A549 (cell line): ENCODE results near the gene PROCA1. TPM values are rescaled to one million over a fixed set of nuclear protein-coding genes. Genes with fewer than 3 reads are reported as not detected.

Experiments used
- ATAC-seq, 2 experiments: fragments of 200-7000 bp in 1 of 2; fragments of >200 bp in 1 of 2; cut with Nextera tagmentation in 1 of 2; cut with Tn5 transposase in 1 of 2; 3 replicates each; pipeline versions ENCODE4 v1.8.0 to v1.9.1; 2018 to 2020; ENCODE audit warnings: mild to moderate bottlenecking in 1 of 2, moderate library complexity in 1 of 2
- CTCF ChIA-PET: fragments of 300-600 bp; sonication (Branson Sonifier 250); formaldehyde crosslinking; extraction: SDS; loops from one replicate; lab custom pipeline; 2021; ENCODE audit warnings: antibody characterized with exemption, inconsistent platforms; lab: Yijun Ruan, JAX
- POLR2A ChIA-PET: fragments of 350-600 bp; formaldehyde crosslinking; extraction: SDS; loops from one replicate; lab custom pipeline; 2021; ENCODE audit warnings: antibody characterized with exemption, inconsistent platforms; lab: Yijun Ruan, JAX
- DNase-seq, 2 experiments: peaks; one replicate each; pipeline versions ENCODE4 v3.0.0 to v3.0.0-alpha.2; 2011 to 2016; ENCODE audit warnings: low read depth in 1 of 2, low spot score in 1 of 2
- FAIRE-seq: peaks from 2 replicates; lab custom pipeline; 2011; peaks lifted over from hg19 to GRCh38; lab: Jason Lieb, UNC
- H3K27ac ChIP-seq, 2 experiments: fragments of >200 bp; sonication (Bioruptor Twin); formaldehyde crosslinking; 3 replicates each; pipeline ENCODE4 v1.5.1; 2016 to 2017
- H3K4me1 ChIP-seq: fragments of >200 bp; sonication (Bioruptor Twin); formaldehyde crosslinking; 3 replicates; pipeline ENCODE4 v1.6.1; 2016
- H3K4me2 ChIP-seq: fragments of >200 bp; sonication (Bioruptor Twin); formaldehyde crosslinking; 3 replicates; pipeline ENCODE4 v1.6.1; 2016
- H3K4me3 ChIP-seq: fragments of >200 bp; sonication (Bioruptor Twin); formaldehyde crosslinking; 3 replicates; pipeline ENCODE4 v1.5.1; 2016
- H3K9me3 ChIP-seq: fragments of >200 bp; sonication (Bioruptor Twin); formaldehyde crosslinking; 3 replicates; pipeline ENCODE4 v1.6.1; 2016
- BCL3 ChIP-seq: fragments of >200 bp; sonication (Bioruptor Twin); formaldehyde crosslinking; IDR thresholded peaks from 3 replicates; pipeline ENCODE4 v1.6.1; 2016
- CHD2 ChIP-seq: fragments of 150-350 bp; IDR thresholded peaks from 2 replicates; pipeline ENCODE4 v1.6.1; 2014; ENCODE audit warnings: low read length; ENCODE audit not compliant: partially characterized antibody
- EHF ChIP-seq: fragments of 250-450 bp; sonication (Bioruptor Pico); IDR thresholded peaks from 2 replicates; pipeline ENCODE4 v1.5.0; 2020; ENCODE audit warnings: mild to moderate bottlenecking
- EP300 ChIP-seq, 2 experiments: fragments of >200 bp; sonication (Bioruptor Twin); formaldehyde crosslinking; IDR thresholded peaks; 2 replicates in 1 of 2; 3 replicates in 1 of 2; pipeline ENCODE4 v1.6.1; 2016 to 2017
- FOSB ChIP-seq: fragments of 250-450 bp; sonication (Bioruptor Pico); IDR thresholded peaks from 2 replicates; pipeline ENCODE4 v1.5.0; 2020; ENCODE audit warnings: mild to moderate bottlenecking, moderate library complexity
- HEYL ChIP-seq: fragments of 250-450 bp; sonication (Bioruptor Pico); IDR thresholded peaks from 2 replicates; pipeline ENCODE4 v1.8.0; 2021; ENCODE audit warnings: mild to moderate bottlenecking, moderate library complexity
- HMGXB4 ChIP-seq: fragments of 250-450 bp; sonication (Bioruptor Pico); IDR thresholded peaks from 2 replicates; pipeline ENCODE4 v1.5.0; 2021; ENCODE audit warnings: mild to moderate bottlenecking, moderate library complexity, borderline replicate concordance
- HOXB5 ChIP-seq: fragments of 250-450 bp; sonication (Bioruptor Pico); IDR thresholded peaks from 2 replicates; pipeline ENCODE4 v1.5.0; 2020; ENCODE audit warnings: mild to moderate bottlenecking, moderate library complexity
- KDM1A ChIP-seq: fragments of 200-600 bp; sonication (generic); IDR thresholded peaks from 2 replicates; pipeline ENCODE4 v1.6.1; 2016; ENCODE audit warnings: low read depth, mild to moderate bottlenecking
- KDM5A ChIP-seq: fragments of 200-600 bp; sonication (generic); IDR thresholded peaks from 2 replicates; pipeline ENCODE4 v1.6.1; 2016; ENCODE audit warnings: antibody characterized with exemption, mild to moderate bottlenecking
- MAZ ChIP-seq: fragments of 150-350 bp; IDR thresholded peaks from 2 replicates; pipeline ENCODE4 v1.6.1; 2014; ENCODE audit warnings: antibody characterized with exemption, low read depth, low read length, borderline replicate concordance
- NFE2L2 ChIP-seq: fragments of 150-350 bp; conservative IDR thresholded peaks from 2 replicates; pipeline ENCODE4 v1.6.1; 2014; ENCODE audit warnings: low read length
- NPAS2 ChIP-seq: fragments of 250-450 bp; sonication (Bioruptor Pico); IDR thresholded peaks from 2 replicates; pipeline ENCODE4 v1.8.0; 2022; ENCODE audit warnings: mild to moderate bottlenecking, moderate library complexity, borderline replicate concordance
- PHF8 ChIP-seq: fragments of 200-600 bp; sonication (generic); IDR thresholded peaks from 2 replicates; pipeline ENCODE4 v1.6.1; 2016; ENCODE audit warnings: low read depth, mild to moderate bottlenecking, antibody characterized with exemption, moderate library complexity, borderline replicate concordance
- POLR2A ChIP-seq: IDR thresholded peaks from 2 replicates; pipeline ENCODE4 v1.6.1; 2012; ENCODE audit warnings: mild to moderate bottlenecking, low read length
- RARB ChIP-seq: fragments of 250-450 bp; sonication (Bioruptor Pico); IDR thresholded peaks from 2 replicates; pipeline ENCODE4 v1.8.0; 2021; ENCODE audit warnings: mild to moderate bottlenecking, moderate library complexity
- RCOR1 ChIP-seq: fragments of 150-350 bp; IDR thresholded peaks from 2 replicates; pipeline ENCODE4 v1.6.1; 2014; ENCODE audit warnings: antibody characterized with exemption, low read length, low read depth
- TFCP2L1 ChIP-seq: fragments of 250-450 bp; sonication (Bioruptor Pico); IDR thresholded peaks from 2 replicates; pipeline ENCODE4 v1.5.0; 2021; ENCODE audit warnings: mild to moderate bottlenecking
- TP53 ChIP-seq: fragments of 250-450 bp; sonication (Bioruptor Pico); IDR thresholded peaks from 2 replicates; pipeline ENCODE4 v1.5.0; 2021; ENCODE audit warnings: mild to moderate bottlenecking, moderate library complexity
- USF2 ChIP-seq: fragments of 450-650 bp; IDR thresholded peaks from 2 replicates; pipeline ENCODE4 v1.6.1; 2014; ENCODE audit warnings: antibody characterized with exemption
- WGBS: methylation state at CpG from one replicate; pipeline ENCODE4 v1.1.6; 2017; ENCODE audit errors: missing lambda C conversion rate; 5-methylcytosine and 5-hydroxymethylcytosine counted together
- polyA plus RNA-seq, 4 experiments: library from polyadenylated mRNA; depleted of rRNA in 3 of 4; stranded (reverse); fragments of >200 nt; fragmentation: RNase III in 1 of 4; extraction: RNeasy Plus Mini Kit Qiagen cat#74134 plus additional on column Dnase treatment in 1 of 4; gene quantifications; 2 replicates in 3 of 4; 3 replicates in 1 of 4; pipeline ENCODE4 v1.2.3, GENCODE V29; 2011 to 2017
- TF ChIP-seq, protein P1 (sequence below): fragments of >200 bp; sonication (Bioruptor Twin); formaldehyde crosslinking; IDR thresholded peaks from 2 replicates; pipeline ENCODE4 v1.6.1; 2016
- TF ChIP-seq, protein P2 (sequence below): fragments of 200-600 bp; sonication (generic); IDR thresholded peaks from 2 replicates; pipeline ENCODE4 v1.6.1; 2016; ENCODE audit warnings: antibody characterized with exemption, mild to moderate bottlenecking, moderate library complexity

Gene PROCA1
- polyA plus RNA-seq, 2 of the 4 experiments (the other 2 are of a cell fraction) = 4.0 to 4.9 TPM

DNA sequence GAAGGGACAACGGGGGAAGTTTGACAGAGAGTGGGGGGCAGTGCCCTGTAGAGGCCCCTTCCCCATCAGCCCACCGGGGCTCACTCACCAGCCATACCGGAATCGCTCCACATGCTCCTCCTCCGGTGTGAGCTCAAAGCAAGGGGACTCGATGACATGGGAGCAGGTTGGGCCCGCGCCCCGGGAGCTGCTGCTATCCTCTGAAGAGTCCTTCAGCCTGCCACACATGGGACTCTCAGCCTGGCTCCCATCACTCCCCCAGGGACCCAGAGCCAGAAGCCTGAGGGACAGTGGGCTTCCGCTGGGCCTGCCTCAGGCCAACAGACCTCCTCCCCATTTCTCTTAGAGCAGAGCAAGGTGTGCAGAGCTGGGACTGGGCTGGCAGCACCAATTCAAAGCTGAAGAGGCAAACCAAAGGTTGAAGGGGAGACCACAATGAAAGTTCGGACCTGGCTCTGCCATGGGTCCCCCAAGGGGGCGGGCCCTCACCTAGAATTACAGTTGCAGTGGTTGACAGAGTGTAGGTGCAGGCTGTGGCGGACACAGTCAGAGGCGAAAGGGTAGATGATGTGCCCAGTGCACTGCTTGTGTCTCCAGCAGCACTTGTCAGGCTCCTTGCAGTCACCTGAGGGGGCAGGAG is 7.3 kb downstream of the PROCA1 start:
- FAIRE-seq = no peak
- peak in 1 of 2 experiments; percentile 4; a peak in 2 of 6 replicates for ATAC-seq
- H3K9me3 ChIP-seq = no peaks in the 10 kb centered on the region
- POLR2A ChIA-PET = interaction anchor here (2.4 kb wide), 1 partner anchor 15 kb away, joined by 9 read pairs; the partner anchor contains the start of gene RPL23A
- no peak overlapping the region for H3K4me2 ChIP-seq
- no peak overlapping the region for H3K27ac ChIP-seq
- peaks cover 3% of the 10 kb centered on the region for H3K4me1 ChIP-seq
- DNase-seq = no peak
- TF ChIP-seq POLR2A (no peak), EHF (CRISPR knock-in tag) (no peak), RARB (CRISPR knock-in tag) (no peak), MAZ (no peak), BCL3 (no peak), EP300 (IDR thresholded peaks at IDR 0.05) (no peak)
- no peak overlapping the region for H3K4me3 ChIP-seq
- 86% methylated on average over 14 of the region's 14 CpGs for WGBS
- CTCF ChIA-PET = interaction anchor here (0.7 to 31.4 kb wide), 6 partner anchors 4 to 61 kb away, joined by 3 to 335 read pairs (median 7); partner anchors contain the start of genes PROCA1 and RPL23A

DNA sequence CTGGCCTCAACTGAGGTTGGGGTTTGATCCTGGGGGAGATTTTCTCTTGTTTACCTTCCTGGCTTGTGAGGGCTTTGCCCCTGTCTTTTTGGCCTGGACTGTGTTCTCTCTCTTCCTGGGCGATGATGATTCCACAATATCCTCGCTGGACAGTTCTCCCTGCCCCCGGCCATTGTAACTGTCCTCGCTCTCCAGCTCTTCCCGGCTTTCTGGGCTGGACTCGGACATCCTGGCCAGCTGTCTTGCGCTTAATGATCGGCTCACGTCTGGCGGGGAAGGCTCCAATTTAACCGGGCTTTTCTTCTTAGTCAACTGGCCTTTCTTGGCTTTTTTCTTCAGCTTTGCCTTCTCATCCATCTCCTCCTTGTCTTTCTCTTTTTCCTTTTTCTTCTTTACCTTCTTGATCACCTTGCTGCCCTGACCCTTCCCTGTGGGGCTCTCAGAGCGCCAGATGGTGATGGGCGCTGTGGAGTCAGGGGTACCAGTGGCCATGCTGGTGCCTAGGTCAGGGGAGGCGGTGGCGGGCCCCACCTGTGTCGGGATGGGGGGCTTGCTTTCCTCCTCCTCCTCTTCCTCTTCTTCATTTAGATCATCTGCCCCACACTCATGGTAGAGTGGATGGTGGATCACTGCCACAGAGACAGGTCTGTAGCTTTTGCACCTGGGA is 8.0 kb downstream of the PROCA1 start:
- Histone ChIP-seq H3K4me3 (no peak overlapping the region), H3K27ac (no peak overlapping the region), H3K4me2 (no peak overlapping the region), H3K9me3 (no peaks in the 10 kb centered on the region), H3K4me1 (peaks cover 9% of the 10 kb centered on the region)
- DNase-seq (no peak), FAIRE-seq (no peak), ATAC-seq (no peak)
- TF ChIP-seq KDM1A = no peak
- TF ChIP-seq FOSB (CRISPR knock-in tag) = no peak
- TF ChIP-seq KDM5A = no peak
- no peak for TF ChIP-seq HOXB5 (CRISPR knock-in tag)
- TF ChIP-seq HMGXB4 (CRISPR knock-in tag) = no peak
- TF ChIP-seq BCL3 = no peak
- TF ChIP-seq TFCP2L1 = no peak
- no peak for TF ChIP-seq RCOR1
- no peak for TF ChIP-seq PHF8
- TF ChIP-seq, protein P1, sequence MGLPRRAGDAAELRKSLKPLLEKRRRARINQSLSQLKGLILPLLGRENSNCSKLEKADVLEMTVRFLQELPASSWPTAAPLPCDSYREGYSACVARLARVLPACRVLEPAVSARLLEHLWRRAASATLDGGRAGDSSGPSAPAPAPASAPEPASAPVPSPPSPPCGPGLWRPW = no peak
- TF ChIP-seq EHF (CRISPR knock-in tag) = no peak
- no peak for TF ChIP-seq NPAS2 (CRISPR knock-in tag)
- no peak for TF ChIP-seq MAZ
- no peak for TF ChIP-seq USF2
- TF ChIP-seq, protein P2, sequence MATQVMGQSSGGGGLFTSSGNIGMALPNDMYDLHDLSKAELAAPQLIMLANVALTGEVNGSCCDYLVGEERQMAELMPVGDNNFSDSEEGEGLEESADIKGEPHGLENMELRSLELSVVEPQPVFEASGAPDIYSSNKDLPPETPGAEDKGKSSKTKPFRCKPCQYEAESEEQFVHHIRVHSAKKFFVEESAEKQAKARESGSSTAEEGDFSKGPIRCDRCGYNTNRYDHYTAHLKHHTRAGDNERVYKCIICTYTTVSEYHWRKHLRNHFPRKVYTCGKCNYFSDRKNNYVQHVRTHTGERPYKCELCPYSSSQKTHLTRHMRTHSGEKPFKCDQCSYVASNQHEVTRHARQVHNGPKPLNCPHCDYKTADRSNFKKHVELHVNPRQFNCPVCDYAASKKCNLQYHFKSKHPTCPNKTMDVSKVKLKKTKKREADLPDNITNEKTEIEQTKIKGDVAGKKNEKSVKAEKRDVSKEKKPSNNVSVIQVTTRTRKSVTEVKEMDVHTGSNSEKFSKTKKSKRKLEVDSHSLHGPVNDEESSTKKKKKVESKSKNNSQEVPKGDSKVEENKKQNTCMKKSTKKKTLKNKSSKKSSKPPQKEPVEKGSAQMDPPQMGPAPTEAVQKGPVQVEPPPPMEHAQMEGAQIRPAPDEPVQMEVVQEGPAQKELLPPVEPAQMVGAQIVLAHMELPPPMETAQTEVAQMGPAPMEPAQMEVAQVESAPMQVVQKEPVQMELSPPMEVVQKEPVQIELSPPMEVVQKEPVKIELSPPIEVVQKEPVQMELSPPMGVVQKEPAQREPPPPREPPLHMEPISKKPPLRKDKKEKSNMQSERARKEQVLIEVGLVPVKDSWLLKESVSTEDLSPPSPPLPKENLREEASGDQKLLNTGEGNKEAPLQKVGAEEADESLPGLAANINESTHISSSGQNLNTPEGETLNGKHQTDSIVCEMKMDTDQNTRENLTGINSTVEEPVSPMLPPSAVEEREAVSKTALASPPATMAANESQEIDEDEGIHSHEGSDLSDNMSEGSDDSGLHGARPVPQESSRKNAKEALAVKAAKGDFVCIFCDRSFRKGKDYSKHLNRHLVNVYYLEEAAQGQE = no peak
- no peak for TF ChIP-seq HEYL (CRISPR knock-in tag)
- TF ChIP-seq NFE2L2 = no peak
- TF ChIP-seq TP53 (CRISPR knock-in tag) = no peak
- TF ChIP-seq CHD2 = no peak
- ChIA-PET POLR2A (interaction anchor here (2.3 to 2.4 kb wide), 2 partner anchors 8 to 16 kb away, joined by 9 to 15 read pairs; partner anchors contain the start of genes PROCA1 and RPL23A), CTCF (interaction anchor here (1.9 to 31.4 kb wide), 4 partner anchors 5 to 57 kb away, joined by 6 to 335 read pairs (median 171); partner anchors contain the start of gene PROCA1)
- WGBS = 90% methylated on average over 15 of the region's 16 CpGs
